WTC11 (cell line): ENCODE data around the gene ZNF516. TPM values are rescaled to one million over a fixed set of nuclear protein-coding genes. Genes with fewer than 3 reads are reported as not detected.

ENCODE experiments used
- ATAC-seq: fragments of 200-7000 bp; cut with Tn5 transposase; 2 replicates; pipeline ENCODE4 v1.10.0; 2021; ENCODE audit warnings: mild to moderate bottlenecking, moderate library complexity
- CTCF ChIA-PET: fragments of 300-600 bp; sonication (Branson Sonifier 250); formaldehyde crosslinking; loops from one replicate; lab custom pipeline; 2021; ENCODE audit warnings: antibody characterized with exemption; lab: Charles Lee
- POLR2A ChIA-PET: fragments of 350-600 bp; sonication (Branson Sonifier 250); formaldehyde crosslinking; loops from one replicate; lab custom pipeline; 2021; ENCODE audit warnings: antibody characterized with exemption; lab: Charles Lee
- DNase-seq: peaks from one replicate; pipeline ENCODE4 v3.0.0; 2021; ENCODE audit warnings: low spot score
- H3K27ac Mint-ChIP-seq: 2 replicates; pipeline ENCODE4 v1.8.0; 2021; ENCODE audit warnings: mixed read lengths
- H3K27me3 Mint-ChIP-seq: 2 replicates; pipeline ENCODE4 v1.8.0; 2021; ENCODE audit warnings: low read depth, mild to moderate bottlenecking, moderate library complexity, mixed read lengths
- H3K36me3 Mint-ChIP-seq: 2 replicates; pipeline ENCODE4 v1.8.0; 2021; ENCODE audit warnings: mixed read lengths
- H3K4me1 Mint-ChIP-seq: 2 replicates; pipeline ENCODE4 v1.8.0; 2022; ENCODE audit warnings: mixed read lengths
- H3K4me3 Mint-ChIP-seq: 2 replicates; pipeline ENCODE4 v1.8.0; 2021; ENCODE audit warnings: mild to moderate bottlenecking, moderate library complexity, mixed read lengths
- H3K9me3 Mint-ChIP-seq: 2 replicates; pipeline ENCODE4 v1.8.0; 2021; ENCODE audit warnings: mixed read lengths
- CREB1 ChIP-seq: sonication (generic); formaldehyde crosslinking; IDR thresholded peaks from 2 replicates; pipeline ENCODE4 v1.8.0; 2023; ENCODE audit warnings: mild to moderate bottlenecking, missing genetic modification reagents
- ESRRA ChIP-seq: sonication (generic); formaldehyde crosslinking; IDR thresholded peaks from 2 replicates; pipeline ENCODE4 v1.8.1; 2022; ENCODE audit warnings: mild to moderate bottlenecking, missing genetic modification reagents, borderline replicate concordance
- HMGA2 ChIP-seq: fragments of 250-450 bp; sonication (Bioruptor Pico); IDR thresholded peaks from 2 replicates; pipeline ENCODE4 v1.4.0; 2021; ENCODE audit warnings: mild to moderate bottlenecking, moderate library complexity
- PRRX2 ChIP-seq: fragments of 250-450 bp; sonication (Bioruptor Pico); IDR thresholded peaks from 2 replicates; pipeline ENCODE4 v1.8.0; 2021; ENCODE audit warnings: mild to moderate bottlenecking
- RELA ChIP-seq: sonication (generic); formaldehyde crosslinking; IDR thresholded peaks from 2 replicates; pipeline ENCODE4 v1.8.1; 2022; ENCODE audit warnings: missing genetic modification reagents, mild to moderate bottlenecking, borderline replicate concordance
- SP1 ChIP-seq: sonication (generic); formaldehyde crosslinking; conservative IDR thresholded peaks from 2 replicates; pipeline ENCODE4 v1.8.1; 2022; ENCODE audit warnings: missing genetic modification reagents
- TP53 ChIP-seq: sonication (generic); formaldehyde crosslinking; IDR thresholded peaks from 2 replicates; pipeline ENCODE4 v1.8.1; 2023; ENCODE audit warnings: mild to moderate bottlenecking, missing genetic modification reagents
- ZNF232 ChIP-seq: sonication (generic); formaldehyde crosslinking; IDR thresholded peaks from 2 replicates; pipeline ENCODE4 v1.8.0; 2022; ENCODE audit warnings: mild to moderate bottlenecking, missing genetic modification reagents
- ZNF396 ChIP-seq: fragments of 250-450 bp; sonication (Bioruptor Pico); IDR thresholded peaks from 2 replicates; pipeline ENCODE4 v1.8.0; 2021; ENCODE audit warnings: mild to moderate bottlenecking, moderate library complexity, borderline replicate concordance
- ZNF671 ChIP-seq: fragments of 250-450 bp; sonication (Bioruptor Pico); IDR thresholded peaks from 2 replicates; pipeline ENCODE4 v1.8.0; 2021; ENCODE audit warnings: mild to moderate bottlenecking
- total RNA-seq: library from RNA; stranded (reverse); gene quantifications from 3 replicates; pipeline ENCODE4 v1.2.3, GENCODE V29; 2021
- TF ChIP-seq, protein P1 (sequence below): sonication (generic); formaldehyde crosslinking; IDR thresholded peaks from 2 replicates; pipeline ENCODE4 v1.8.1; 2022; ENCODE audit warnings: mild to moderate bottlenecking, missing genetic modification reagents, moderate library complexity, borderline replicate concordance
- TF ChIP-seq, protein P2 (sequence below): sonication (generic); formaldehyde crosslinking; IDR thresholded peaks from 2 replicates; pipeline ENCODE4 v1.8.0; 2022; ENCODE audit warnings: mild to moderate bottlenecking, missing genetic modification reagents
- TF ChIP-seq, protein P3 (sequence below): sonication (generic); formaldehyde crosslinking; IDR thresholded peaks from 2 replicates; pipeline ENCODE4 v1.8.0; 2022; ENCODE audit warnings: missing genetic modification reagents
- TF ChIP-seq, protein P4 (sequence below): sonication (generic); formaldehyde crosslinking; IDR thresholded peaks from 2 replicates; pipeline ENCODE4 v1.8.1; 2022; ENCODE audit warnings: low read depth, missing genetic modification reagents, borderline replicate concordance
- TF ChIP-seq, protein P5 (sequence below): fragments of 200-600 bp; IDR thresholded peaks from 2 replicates; pipeline ENCODE4 v1.8.0; 2022; ENCODE audit warnings: antibody characterized with exemption

ZNF516 gene
- total RNA-seq, 1 experiment from 2014 or later: 58.6 TPM

DNA sequence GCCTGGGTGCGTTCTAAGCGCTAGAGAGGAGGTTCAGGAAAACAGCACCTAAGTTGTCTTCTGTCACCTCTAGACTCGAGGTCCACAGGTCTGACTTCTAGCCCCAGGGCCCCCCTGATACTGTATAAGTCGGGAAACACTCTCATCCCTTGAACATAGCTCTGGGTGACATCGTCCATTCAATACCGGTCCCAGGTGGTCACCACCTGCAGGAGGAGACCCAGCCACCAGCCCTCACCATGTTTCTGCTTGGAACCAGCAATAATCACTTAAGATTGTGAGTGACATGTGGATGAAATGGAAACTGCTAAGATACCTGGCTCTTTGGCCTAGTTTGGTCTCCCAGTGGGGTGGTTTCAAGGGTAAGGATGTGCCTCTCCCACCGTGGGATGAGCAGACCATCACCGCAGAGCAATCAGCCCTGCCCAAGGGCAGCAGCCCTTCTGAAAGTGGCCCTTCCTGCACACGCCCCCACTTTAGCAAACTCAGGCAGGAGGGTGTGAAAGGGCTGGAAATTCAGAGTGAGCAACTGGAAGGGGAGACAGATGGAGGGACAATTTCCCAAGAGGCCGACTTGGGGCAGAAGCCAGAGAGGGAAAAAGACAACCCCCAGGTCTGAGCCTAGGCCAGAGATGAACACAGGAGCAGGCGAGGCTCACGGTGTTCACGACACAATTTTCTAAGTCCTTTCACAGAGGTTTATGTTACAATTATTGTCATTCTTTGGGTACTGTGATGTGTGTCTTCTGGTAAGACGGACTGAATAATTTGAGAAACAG lies 95.2 kb downstream of the ZNF516 start:
- ChIA-PET POLR2A (interaction anchor here (0.5 kb wide), 1 partner anchor 226 kb away, joined by 3 read pairs; no protein-coding TSS in a partner anchor), CTCF (interaction anchor here (0.5 to 4.0 kb wide), 20 partner anchors 17 to 1632 kb away, joined by 3 to 31 read pairs (median 5); no protein-coding TSS in a partner anchor)
- Mint-ChIP-seq H3K4me3 (no peak overlapping the region), H3K4me1 (peaks cover 26% of the 10 kb centered on the region), H3K36me3 (peaks cover 2% of the 10 kb centered on the region), H3K9me3 (no peaks in the 10 kb centered on the region), H3K27me3 (no peaks in the 10 kb centered on the region), H3K27ac (no peak overlapping the region)
- no peak for DNase-seq
- TF ChIP-seq, protein P1, sequence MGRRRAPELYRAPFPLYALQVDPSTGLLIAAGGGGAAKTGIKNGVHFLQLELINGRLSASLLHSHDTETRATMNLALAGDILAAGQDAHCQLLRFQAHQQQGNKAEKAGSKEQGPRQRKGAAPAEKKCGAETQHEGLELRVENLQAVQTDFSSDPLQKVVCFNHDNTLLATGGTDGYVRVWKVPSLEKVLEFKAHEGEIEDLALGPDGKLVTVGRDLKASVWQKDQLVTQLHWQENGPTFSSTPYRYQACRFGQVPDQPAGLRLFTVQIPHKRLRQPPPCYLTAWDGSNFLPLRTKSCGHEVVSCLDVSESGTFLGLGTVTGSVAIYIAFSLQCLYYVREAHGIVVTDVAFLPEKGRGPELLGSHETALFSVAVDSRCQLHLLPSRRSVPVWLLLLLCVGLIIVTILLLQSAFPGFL: no peak
- no peak for TF ChIP-seq ESRRA
- no peak for TF ChIP-seq ZNF232 (CRISPR knock-in tag)
- no peak for TF ChIP-seq SP1 (CRISPR knock-in tag)
- TF ChIP-seq PRRX2 (CRISPR knock-in tag): no peak
- TF ChIP-seq CREB1 (CRISPR knock-in tag): no peak
- TF ChIP-seq, protein P2, sequence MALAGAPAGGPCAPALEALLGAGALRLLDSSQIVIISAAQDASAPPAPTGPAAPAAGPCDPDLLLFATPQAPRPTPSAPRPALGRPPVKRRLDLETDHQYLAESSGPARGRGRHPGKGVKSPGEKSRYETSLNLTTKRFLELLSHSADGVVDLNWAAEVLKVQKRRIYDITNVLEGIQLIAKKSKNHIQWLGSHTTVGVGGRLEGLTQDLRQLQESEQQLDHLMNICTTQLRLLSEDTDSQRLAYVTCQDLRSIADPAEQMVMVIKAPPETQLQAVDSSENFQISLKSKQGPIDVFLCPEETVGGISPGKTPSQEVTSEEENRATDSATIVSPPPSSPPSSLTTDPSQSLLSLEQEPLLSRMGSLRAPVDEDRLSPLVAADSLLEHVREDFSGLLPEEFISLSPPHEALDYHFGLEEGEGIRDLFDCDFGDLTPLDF (CRISPR knock-in tag): no peak
- TF ChIP-seq, protein P3, sequence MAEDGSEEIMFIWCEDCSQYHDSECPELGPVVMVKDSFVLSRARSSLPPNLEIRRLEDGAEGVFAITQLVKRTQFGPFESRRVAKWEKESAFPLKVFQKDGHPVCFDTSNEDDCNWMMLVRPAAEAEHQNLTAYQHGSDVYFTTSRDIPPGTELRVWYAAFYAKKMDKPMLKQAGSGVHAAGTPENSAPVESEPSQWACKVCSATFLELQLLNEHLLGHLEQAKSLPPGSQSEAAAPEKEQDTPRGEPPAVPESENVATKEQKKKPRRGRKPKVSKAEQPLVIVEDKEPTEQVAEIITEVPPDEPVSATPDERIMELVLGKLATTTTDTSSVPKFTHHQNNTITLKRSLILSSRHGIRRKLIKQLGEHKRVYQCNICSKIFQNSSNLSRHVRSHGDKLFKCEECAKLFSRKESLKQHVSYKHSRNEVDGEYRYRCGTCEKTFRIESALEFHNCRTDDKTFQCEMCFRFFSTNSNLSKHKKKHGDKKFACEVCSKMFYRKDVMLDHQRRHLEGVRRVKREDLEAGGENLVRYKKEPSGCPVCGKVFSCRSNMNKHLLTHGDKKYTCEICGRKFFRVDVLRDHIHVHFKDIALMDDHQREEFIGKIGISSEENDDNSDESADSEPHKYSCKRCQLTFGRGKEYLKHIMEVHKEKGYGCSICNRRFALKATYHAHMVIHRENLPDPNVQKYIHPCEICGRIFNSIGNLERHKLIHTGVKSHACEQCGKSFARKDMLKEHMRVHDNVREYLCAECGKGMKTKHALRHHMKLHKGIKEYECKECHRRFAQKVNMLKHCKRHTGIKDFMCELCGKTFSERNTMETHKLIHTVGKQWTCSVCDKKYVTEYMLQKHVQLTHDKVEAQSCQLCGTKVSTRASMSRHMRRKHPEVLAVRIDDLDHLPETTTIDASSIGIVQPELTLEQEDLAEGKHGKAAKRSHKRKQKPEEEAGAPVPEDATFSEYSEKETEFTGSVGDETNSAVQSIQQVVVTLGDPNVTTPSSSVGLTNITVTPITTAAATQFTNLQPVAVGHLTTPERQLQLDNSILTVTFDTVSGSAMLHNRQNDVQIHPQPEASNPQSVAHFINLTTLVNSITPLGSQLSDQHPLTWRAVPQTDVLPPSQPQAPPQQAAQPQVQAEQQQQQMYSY (CRISPR knock-in tag): no peak
- no peak for TF ChIP-seq TP53 (CRISPR knock-in tag)
- no peak for TF ChIP-seq RELA (CRISPR knock-in tag)
- TF ChIP-seq HMGA2 (CRISPR knock-in tag): no peak
- TF ChIP-seq, protein P4, sequence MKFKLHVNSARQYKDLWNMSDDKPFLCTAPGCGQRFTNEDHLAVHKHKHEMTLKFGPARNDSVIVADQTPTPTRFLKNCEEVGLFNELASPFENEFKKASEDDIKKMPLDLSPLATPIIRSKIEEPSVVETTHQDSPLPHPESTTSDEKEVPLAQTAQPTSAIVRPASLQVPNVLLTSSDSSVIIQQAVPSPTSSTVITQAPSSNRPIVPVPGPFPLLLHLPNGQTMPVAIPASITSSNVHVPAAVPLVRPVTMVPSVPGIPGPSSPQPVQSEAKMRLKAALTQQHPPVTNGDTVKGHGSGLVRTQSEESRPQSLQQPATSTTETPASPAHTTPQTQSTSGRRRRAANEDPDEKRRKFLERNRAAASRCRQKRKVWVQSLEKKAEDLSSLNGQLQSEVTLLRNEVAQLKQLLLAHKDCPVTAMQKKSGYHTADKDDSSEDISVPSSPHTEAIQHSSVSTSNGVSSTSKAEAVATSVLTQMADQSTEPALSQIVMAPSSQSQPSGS: no peak
- TF ChIP-seq ZNF671 (CRISPR knock-in tag): no peak
- no peak; the same call in 1 of the 2 replicates for ATAC-seq

DNA sequence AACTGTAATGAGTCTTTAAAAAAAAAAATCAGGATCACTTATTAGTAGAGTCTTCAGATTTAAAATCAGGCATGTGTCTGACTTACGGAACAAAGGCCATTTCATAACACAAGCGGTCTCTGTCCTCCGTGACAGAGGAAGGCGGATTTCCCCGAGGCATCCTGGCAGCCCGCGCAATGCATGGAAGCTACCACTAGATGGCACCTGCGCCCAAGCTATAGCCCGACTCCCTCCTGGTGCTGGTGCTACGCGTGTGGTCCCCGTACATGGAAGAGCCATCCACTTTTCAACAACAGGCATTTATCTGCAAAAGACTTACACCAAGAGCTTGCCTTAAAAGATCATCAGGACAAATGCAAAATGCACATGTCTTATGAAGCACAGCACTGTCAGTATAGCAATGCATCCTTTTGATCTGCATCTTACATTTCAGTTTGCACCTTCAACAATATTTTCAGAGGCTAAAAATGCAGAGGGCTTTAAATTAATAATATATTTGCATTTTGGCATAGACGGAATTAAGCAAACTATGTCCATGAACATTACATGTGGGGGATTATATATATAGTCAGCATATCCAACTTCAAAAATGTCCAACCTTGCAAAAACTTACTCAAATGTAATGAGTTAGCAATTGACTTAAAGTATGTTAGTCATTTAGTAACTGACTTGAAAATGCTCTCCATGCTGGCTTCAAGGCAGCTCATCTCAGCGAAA lies 96.0 kb downstream of the ZNF516 start:
- H3K4me1 Mint-ChIP-seq: peaks cover 27% of the 10 kb centered on the region
- no peak for TF ChIP-seq ZNF396 (CRISPR knock-in tag)
- TF ChIP-seq, protein P5, sequence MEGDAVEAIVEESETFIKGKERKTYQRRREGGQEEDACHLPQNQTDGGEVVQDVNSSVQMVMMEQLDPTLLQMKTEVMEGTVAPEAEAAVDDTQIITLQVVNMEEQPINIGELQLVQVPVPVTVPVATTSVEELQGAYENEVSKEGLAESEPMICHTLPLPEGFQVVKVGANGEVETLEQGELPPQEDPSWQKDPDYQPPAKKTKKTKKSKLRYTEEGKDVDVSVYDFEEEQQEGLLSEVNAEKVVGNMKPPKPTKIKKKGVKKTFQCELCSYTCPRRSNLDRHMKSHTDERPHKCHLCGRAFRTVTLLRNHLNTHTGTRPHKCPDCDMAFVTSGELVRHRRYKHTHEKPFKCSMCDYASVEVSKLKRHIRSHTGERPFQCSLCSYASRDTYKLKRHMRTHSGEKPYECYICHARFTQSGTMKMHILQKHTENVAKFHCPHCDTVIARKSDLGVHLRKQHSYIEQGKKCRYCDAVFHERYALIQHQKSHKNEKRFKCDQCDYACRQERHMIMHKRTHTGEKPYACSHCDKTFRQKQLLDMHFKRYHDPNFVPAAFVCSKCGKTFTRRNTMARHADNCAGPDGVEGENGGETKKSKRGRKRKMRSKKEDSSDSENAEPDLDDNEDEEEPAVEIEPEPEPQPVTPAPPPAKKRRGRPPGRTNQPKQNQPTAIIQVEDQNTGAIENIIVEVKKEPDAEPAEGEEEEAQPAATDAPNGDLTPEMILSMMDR: peak; percentile 84
- CTCF ChIA-PET: interaction anchor here (0.8 to 4.0 kb wide), 25 partner anchors 16 to 314 kb away, joined by 3 to 31 read pairs (median 5); no protein-coding TSS in a partner anchor
- peak; percentile 85 for ATAC-seq
- no peak overlapping the region for H3K4me3 Mint-ChIP-seq
- no peaks in the 10 kb centered on the region for H3K9me3 Mint-ChIP-seq
- H3K27ac Mint-ChIP-seq: 0 out of 2 replicates have a peak overlapping the region, but pooled peaks have one; percentile 23
- peaks cover 2% of the 10 kb centered on the region; the same call in 1 of the 2 replicates for H3K36me3 Mint-ChIP-seq
- H3K27me3 Mint-ChIP-seq: no peaks in the 10 kb centered on the region
- POLR2A ChIA-PET: interaction anchor here (0.5 kb wide), 1 partner anchor 227 kb away, joined by 3 read pairs; no protein-coding TSS in a partner anchor
- peak; percentile 84 for DNase-seq
